Inflammatory macrophage treated with lipopolysaccharide for 4 hours (primary cell): Measurements from ENCODE around the gene ZNF483.
A peak's percentile ranks its signal among the peaks of the same experiment; 100 is the strongest.
"Not testable (repeated sequence)": the region's sequence is repeated elsewhere in the genome, so short reads cannot be mapped to it uniquely, and the experiment has no call there.

Experiments used
- DNase-seq: peaks from one replicate; pipeline ENCODE4 v3.0.0-alpha.2; 2020

ZNF483 gene

DNA sequence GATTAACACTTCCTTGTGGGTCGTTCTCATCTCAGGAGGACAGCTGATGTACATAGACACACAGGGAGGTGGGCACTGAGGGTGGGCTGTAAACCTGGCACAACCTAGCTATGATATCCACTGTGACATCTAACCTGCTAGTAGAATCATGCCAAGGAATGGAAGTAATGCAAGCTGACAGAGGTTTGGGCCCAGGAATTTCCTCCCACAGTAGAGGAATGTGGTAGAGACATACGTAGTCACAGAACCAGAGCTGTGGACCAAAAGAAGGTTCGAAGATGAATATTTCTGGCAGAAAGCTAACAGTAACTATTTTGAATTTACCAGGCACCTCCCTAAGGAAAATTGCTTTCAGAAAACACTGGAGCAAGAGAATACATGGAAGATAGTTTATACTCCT, 90.9 kb downstream of the ZNF483 start:
- no peak for DNase-seq

DNA sequence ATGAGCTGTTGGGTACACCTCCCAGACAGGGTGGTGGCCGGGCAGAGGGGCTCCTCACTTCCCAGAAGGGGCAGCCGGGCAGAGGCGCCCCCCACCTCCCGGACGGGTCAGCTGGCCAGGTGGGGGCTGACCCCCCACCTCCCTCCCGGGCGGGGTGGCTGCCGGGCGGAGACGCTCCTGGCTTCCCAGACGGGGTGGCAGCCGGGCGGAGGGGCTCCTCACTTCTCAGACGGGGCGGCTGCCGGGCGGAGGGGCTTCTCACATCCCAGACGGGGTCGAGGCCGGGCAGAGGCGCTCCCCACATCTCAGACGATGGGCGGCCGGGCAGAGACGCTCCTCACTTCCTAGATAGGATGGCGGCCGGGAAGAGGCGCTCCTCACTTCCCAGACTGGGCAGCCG, 92.4 kb downstream of the ZNF483 start:
- DNase-seq, result not testable (repeated sequence)

DNA sequence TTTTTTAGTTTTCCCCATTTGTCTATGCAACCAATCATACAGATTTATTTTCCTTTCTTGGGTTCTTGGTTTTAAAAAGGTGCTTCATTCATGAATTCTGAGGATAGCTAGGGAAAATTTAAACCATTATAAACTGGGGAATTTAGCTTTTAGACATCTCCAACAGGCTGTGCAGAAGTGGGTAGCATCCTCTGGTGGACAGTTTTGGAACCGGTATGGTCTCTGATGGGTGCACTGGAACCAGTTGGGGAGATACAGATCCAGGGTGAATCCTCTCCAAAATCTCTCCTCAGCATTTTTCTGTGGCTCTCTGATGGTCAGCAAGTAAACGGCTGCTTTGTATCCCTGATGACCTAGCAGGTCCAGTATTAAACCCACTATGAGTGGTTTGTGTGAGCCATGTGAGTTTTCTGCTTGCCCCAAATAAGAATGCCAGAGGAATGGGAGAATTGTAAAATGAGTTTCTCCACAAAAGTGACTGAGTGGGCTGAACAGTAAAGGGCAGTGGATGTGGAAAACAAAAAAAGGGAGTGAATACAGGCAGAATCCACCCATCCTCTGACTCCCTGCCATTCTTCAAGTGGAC, 97.0 kb downstream of the ZNF483 start:
- DNase-seq, result peak; percentile 30

DNA sequence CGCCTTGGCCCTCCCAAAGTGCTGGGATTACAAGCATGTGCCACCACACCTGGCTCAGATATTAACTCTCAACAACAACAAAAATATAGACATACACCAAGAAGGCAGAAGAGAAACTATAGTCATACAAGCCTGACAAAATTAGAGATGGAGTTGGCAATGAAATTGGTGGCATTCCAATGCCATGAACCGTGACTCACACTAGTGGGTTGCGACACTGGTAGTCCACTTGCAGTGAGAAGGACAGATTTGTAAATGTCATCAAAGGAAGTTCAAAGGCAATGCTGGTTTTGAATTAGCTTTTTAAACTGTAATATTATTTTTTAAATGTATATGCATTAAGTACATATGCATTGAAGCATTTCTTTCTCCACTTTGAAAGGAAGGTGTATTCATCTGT, 97.6 kb downstream of the ZNF483 start:
- DNase-seq, result peak; percentile 89
